Natural killer cell treated with Interleukin-12 subunit alpha and Interleukin-12 subunit beta and Interleukin-15 and Interleukin-18, amount 100 ng/mL, for 72 hours (primary cell): ENCODE results near the gene CAPN15. TPM values are rescaled to one million over a fixed set of nuclear protein-coding genes. Genes with fewer than 3 reads are reported as not detected.
"Not testable (repeated sequence)": the region's sequence is repeated elsewhere in the genome, so short reads cannot be mapped to it uniquely, and the experiment has no call there.

Source experiments
- ATAC-seq, 2 donors: fragments of 150-1000 bp; cut with Tn5 transposase in 1 of 2; sonication (Bioruptor Pico), chemical (Tn5 transposase) in 1 of 2; 2 replicates each; pipeline ENCODE4 v1.10.0; 2021
- DNase-seq: peaks from one replicate; pipeline ENCODE4 v3.0.0; 2022; ENCODE audit warnings: low spot score
- H3K27ac Mint-ChIP-seq, 2 donors: 1 replicate in 1 of 2; 2 replicates in 1 of 2; pipeline ENCODE4 v1.8.0; 2022; ENCODE audit warnings: mixed read lengths in 2 of 2, mild to moderate bottlenecking in 1 of 2, moderate library complexity in 1 of 2
- H3K27me3 Mint-ChIP-seq, 2 donors: 1 replicate in 1 of 2; 2 replicates in 1 of 2; pipeline ENCODE4 v1.8.0; 2022; ENCODE audit warnings: mixed read lengths in 2 of 2
- H3K36me3 Mint-ChIP-seq: one replicate; pipeline ENCODE4 v1.8.0; 2022; ENCODE audit warnings: mixed read lengths
- H3K4me1 Mint-ChIP-seq, 2 donors: 1 replicate in 1 of 2; 2 replicates in 1 of 2; pipeline ENCODE4 v1.8.0; 2022; ENCODE audit warnings: low read depth in 2 of 2, mixed read lengths in 2 of 2, mild to moderate bottlenecking in 1 of 2
- H3K4me3 Mint-ChIP-seq: one replicate; pipeline ENCODE4 v1.8.0; 2022; ENCODE audit warnings: mixed read lengths
- H3K9me3 Mint-ChIP-seq: 2 replicates; pipeline ENCODE4 v1.8.0; 2022; ENCODE audit warnings: mixed read lengths
- total RNA-seq, 2 donors: library from RNA; stranded (reverse); gene quantifications; one replicate each; pipeline ENCODE4 v1.2.3, GENCODE V29; 2022

CAPN15 gene
- total RNA-seq, result 100 to 1,000 TPM; 139 to 201 TPM

DNA sequence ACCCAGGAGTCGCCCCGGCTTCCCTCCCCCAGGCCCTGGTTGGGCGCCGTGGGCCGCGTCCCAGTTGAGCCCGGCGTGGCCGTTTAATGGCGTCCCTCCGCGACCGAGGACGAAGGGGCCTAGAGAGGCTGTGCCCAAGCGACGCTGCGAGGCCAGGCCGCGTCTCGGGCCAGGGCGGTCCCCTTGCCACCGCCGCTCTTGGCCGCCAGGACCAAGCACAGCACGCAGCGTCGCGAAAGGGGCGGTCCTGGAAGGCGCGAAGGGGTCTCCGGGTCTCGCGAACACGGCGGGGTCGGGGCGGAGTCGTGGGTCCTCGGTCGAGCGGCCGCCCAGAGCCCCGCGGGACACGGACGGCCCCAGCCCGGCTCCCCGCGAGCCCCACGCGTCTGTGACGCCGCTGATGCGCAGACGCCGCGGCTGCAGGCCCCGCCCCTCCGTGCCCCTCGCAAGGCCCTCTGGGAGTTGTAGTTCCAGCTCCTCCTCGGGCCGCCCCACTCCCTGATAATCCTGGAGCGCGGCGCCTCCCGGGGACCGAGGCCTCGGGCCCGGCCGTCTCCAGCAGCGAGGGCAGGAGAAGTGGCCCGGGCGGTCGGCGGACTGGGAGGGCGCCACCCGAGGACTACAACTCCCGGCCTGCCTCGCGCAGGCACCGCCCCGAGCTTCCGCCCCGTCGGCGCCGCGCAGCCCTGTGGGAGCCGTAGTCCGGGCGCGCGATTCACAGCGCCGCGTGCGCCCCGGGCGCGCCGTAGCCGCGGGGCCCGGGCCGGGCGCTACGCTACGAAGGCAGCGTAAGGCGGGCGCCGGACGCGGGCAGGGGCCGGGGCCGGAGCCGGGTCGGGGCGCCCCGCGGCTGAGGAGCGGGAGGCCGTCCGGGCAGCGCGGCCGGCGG, at the start of gene CAPN15:
Gene CAPN15, plus strand, starts transcription at position 698 of the 889 bp plus-strand sequence. CDS start 19,127 bp downstream, outside the sequence.
- peak within 1 kb of the TSS; percentile 96 for H3K4me3 Mint-ChIP-seq
- H3K9me3 Mint-ChIP-seq, result no peaks in the 10 kb centered on the region
- peak; percentile 90 for DNase-seq
- peaks cover 21 to 34% of the 10 kb centered on the region in 2 donors for H3K4me1 Mint-ChIP-seq
- peak within 1 kb of the TSS; percentile 93 to 94 for H3K27ac Mint-ChIP-seq
- H3K36me3 Mint-ChIP-seq, result no peaks in the 10 kb centered on the region
- H3K27me3 Mint-ChIP-seq, result no peaks in the 10 kb centered on the region
- ATAC-seq, result peak; percentile 84 to 91

DNA sequence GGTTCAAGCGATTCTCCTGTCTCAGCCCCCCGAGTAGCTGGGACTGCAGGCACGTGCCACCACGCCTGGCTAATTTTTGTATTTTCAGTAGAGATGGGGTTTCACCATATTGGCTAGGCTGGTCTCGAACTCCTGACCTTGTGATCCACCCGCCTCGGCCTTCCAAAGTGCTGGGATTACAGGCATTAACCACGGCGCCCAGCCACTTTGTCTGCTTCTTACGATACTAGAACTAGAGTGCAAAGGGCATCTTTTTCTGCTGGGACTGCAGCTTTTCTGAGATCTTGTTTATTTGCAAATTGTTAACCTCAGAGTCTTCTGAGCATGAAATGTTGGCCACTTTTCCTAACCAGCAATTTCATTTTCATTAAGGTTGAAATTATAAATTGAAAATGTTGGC, 49.2 kb upstream of the CAPN15 start:
- H3K36me3 Mint-ChIP-seq, H3K9me3 Mint-ChIP-seq, H3K4me3 Mint-ChIP-seq, H3K27me3 Mint-ChIP-seq, DNase-seq, ATAC-seq, H3K27ac Mint-ChIP-seq, H3K4me1 Mint-ChIP-seq: not testable (repeated sequence)

DNA sequence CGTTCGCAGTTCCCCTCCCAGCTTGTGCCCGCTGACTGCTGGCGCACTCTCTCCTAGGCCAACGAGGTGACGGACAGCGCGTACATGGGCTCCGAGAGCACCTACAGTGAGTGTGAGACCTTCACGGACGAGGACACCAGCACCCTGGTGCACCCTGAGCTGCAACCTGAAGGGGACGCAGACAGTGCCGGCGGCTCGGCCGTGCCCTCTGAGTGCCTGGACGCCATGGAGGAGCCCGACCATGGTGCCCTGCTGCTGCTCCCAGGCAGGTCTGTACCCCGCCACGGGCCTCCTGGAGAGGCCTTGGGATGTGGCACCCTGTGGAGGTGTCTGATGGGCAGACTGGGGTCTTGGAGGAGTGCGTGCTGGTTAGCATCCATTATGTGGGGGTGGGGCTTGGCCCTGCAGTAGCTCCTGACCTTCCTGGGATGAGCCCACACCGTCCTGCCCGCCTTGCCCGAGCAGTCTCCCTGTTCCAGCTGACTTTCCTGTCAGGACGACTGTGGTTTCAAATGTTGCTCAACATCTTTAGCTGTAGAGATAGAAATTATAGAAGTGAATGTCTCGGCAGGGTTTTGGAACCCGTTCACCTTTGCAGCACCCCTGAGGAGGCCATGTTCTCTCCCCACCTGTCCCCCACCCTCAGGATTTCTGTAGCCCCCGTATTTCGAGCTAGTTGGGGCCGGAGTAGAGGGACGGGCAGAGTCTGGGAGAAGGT, 44.9 kb upstream of the CAPN15 start:
- Mint-ChIP-seq H3K36me3 (no peaks in the 10 kb centered on the region), H3K27ac (no peak overlapping the region), H3K4me3 (no peak overlapping the region), H3K9me3 (no peaks in the 10 kb centered on the region), H3K4me1 (peaks cover 0 to under 1% of the 10 kb centered on the region in 2 donors), H3K27me3 (no peaks in the 10 kb centered on the region)
- ATAC-seq, result peak in 1 of 2 donors; percentile 33
- DNase-seq, result no peak

DNA sequence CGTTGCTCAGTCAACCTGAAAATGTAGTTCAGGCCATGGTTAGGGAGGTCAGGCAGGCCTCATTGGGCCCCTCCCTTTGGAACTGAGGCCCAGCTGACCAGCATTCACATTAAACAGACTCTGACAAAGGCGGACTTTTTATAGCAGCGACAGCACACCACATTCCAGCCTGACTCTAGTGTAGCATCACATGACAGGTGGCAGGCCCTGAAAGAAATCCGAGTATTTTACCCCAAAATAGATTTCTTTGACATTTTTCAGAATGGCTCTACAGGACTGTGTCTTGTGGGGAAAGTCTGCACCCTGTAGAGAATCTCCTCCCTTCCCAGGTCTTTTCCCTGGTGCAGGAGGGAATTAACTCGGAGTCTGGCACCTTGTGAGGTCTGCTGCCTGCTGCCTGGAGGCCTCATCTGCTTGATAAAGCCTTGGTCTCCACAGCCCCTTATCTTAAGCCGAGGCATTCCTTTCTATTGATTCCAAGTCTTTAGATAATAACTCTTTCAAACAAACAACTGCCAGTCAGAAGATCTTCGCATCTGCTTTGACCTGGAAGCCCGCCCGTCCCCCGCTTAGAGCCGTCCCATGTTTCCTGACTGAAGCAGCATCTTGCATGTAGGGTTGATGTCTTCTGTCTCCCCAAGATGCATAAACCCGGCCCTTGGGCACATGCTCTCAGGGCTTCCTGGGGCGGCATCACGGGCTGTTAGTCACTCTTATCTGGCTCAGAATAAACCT, 44.0 kb upstream of the CAPN15 start:
- Mint-ChIP-seq H3K27me3 (no peaks in the 10 kb centered on the region), H3K27ac (no peak overlapping the region), H3K4me1 (peaks cover 0 to 3% of the 10 kb centered on the region in 2 donors), H3K4me3 (no peak overlapping the region), H3K9me3 (no peaks in the 10 kb centered on the region), H3K36me3 (no peaks in the 10 kb centered on the region)
- ATAC-seq, result no peak
- DNase-seq, result no peak

DNA sequence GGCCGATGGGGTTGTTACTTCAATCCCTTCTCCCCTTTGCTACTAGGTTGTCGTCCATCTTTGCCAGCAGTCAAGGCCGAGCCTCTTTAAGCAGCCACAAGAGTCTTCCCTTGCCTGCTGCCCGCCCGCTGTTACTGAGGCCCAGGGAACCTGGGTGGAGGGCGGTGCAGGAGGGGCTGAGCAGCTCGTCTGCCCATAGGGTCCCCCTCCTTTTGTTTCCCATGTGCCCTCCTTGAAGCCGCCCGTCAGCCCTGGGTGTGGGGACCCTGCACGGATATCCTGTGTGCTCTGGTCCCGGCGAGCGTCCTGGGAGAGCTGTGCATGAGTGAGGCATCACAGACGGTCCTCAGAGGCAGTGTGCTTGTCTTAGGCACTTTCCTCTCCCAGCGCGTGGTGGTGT, 37.9 kb upstream of the CAPN15 start:
- Mint-ChIP-seq H3K4me3 (no peak overlapping the region), H3K36me3 (no peaks in the 10 kb centered on the region), H3K27me3 (no peaks in the 10 kb centered on the region), H3K27ac (no peak overlapping the region), H3K9me3 (no peaks in the 10 kb centered on the region), H3K4me1 (peaks cover 0 to 6% of the 10 kb centered on the region in 2 donors)
- DNase-seq (no peak), ATAC-seq (no peak)

DNA sequence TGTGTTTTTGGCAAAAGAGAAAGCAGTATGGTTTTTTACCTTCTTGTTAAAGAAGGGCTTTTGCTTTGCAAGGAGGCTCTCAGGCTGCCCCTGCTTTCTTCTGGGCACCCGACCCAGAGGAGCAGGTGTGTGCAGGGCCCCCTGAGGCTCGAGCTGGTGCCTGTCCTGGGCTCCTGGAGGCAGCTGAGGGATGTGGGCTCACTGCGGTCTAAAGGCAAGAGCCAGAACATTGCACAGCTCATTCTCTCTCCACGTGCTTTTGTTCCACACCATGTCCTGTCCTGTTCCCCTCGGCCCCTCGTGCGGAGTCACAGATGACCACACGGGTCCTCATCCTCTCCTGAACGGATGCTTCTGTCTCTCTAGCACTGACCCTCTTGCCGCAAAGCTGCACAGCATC, 36.7 kb upstream of the CAPN15 start:
- ATAC-seq (no peak), DNase-seq (no peak)
- Mint-ChIP-seq H3K9me3 (no peaks in the 10 kb centered on the region), H3K27ac (no peak overlapping the region), H3K27me3 (no peaks in the 10 kb centered on the region), H3K4me1 (peaks cover 0 to 9% of the 10 kb centered on the region in 2 donors), H3K36me3 (no peaks in the 10 kb centered on the region), H3K4me3 (no peak overlapping the region)

DNA sequence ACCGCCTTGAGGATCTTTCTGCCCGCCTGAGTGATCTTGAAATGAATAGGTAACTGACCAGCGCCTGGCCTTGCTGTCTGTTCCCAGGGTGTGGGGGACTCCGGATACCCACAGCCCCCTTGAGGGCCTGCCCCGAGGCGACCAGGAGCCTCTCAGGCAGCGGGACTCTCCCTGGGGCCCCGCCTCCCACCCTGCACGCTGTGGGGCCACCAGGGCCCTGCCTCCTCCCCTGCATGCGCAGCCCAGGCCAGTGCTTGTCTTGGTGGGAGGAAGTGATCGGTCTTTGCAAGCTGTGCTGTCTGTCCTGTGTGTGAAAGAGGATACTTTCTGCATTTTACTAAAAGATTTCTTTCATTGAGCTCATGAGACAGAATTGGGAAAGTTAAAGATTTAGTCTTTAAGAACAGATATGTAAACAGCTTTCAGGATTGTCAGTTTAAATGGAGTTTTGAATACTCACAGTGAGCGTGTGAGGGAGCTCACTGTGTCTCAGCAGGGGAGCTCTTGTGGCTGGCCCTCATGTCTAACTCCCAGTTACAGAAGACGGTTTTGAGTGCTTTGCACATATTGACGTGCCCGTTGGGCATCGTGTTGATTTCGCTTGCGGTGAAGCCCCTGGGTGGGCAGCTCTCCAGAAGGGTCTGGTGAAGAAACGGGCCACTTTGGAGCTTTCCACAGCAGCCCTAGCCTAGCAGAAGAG, 36.1 kb upstream of the CAPN15 start:
- no peaks in the 10 kb centered on the region for H3K27me3 Mint-ChIP-seq
- no peak overlapping the region for H3K4me3 Mint-ChIP-seq
- no peak overlapping the region for H3K27ac Mint-ChIP-seq
- DNase-seq (no peak), ATAC-seq (peak in 1 of 2 donors; percentile 21)
- H3K4me1 Mint-ChIP-seq, result peaks cover 0 to 9% of the 10 kb centered on the region in 2 donors
- H3K36me3 Mint-ChIP-seq, result no peaks in the 10 kb centered on the region
- no peaks in the 10 kb centered on the region for H3K9me3 Mint-ChIP-seq

DNA sequence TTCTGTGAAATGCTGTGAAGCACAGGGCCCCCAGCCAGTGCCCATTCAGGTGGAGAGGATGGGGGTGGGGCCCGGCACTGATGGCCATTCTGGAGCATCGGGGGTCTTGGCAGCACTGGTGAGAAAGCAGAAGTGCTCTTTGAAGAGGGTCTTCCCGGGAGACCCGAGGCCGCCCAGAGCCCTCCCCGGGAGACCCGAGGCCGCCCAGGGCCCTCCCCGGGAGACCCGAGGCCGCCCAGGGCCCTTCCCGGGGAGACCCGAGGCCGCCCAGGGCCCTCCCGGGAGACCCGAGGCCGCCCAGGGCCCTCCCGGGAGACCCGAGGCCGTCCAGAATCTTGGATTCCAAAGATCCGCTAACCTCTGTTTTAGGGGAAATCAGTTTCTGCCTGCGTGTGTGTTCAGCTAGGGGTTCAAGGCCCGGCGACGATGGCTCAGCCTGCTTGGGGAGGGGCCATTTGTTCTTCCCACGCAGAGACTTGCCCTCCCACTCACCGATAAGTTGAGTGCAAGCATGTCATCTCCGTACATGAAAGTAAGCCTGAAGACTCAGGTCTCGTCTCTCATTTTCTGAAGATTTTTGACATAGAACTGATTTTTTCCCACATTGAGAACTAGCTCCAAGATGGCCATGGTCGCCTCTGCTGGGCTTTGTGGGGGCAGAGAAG, 35.2 kb upstream of the CAPN15 start:
- DNase-seq, result no peak
- Mint-ChIP-seq H3K4me1 (peaks cover 0 to 10% of the 10 kb centered on the region in 2 donors), H3K36me3 (no peaks in the 10 kb centered on the region), H3K4me3 (no peak overlapping the region), H3K9me3 (no peaks in the 10 kb centered on the region), H3K27ac (no peak overlapping the region), H3K27me3 (no peaks in the 10 kb centered on the region)
- peak in 1 of 2 donors; percentile 72 for ATAC-seq

DNA sequence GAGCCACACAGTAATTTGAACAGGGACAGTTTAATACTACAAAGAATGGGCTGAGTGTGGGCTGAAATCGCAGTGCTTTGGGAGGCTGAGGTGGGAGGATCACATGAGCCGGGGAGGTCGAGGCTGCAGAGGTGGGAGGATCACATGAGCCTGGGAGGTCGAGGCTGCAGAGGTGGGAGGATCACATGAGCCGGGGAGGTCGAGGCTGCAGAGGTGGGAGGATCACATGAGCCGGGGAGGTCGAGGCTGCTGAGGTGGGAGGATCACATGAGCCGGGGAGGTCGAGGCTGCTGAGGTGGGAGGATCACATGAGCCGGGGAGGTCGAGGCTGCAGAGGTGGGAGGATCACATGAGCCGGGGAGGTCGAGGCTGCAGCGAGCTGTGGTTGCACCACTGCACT, 32.8 kb upstream of the CAPN15 start:
- not testable (repeated sequence) for ATAC-seq

DNA sequence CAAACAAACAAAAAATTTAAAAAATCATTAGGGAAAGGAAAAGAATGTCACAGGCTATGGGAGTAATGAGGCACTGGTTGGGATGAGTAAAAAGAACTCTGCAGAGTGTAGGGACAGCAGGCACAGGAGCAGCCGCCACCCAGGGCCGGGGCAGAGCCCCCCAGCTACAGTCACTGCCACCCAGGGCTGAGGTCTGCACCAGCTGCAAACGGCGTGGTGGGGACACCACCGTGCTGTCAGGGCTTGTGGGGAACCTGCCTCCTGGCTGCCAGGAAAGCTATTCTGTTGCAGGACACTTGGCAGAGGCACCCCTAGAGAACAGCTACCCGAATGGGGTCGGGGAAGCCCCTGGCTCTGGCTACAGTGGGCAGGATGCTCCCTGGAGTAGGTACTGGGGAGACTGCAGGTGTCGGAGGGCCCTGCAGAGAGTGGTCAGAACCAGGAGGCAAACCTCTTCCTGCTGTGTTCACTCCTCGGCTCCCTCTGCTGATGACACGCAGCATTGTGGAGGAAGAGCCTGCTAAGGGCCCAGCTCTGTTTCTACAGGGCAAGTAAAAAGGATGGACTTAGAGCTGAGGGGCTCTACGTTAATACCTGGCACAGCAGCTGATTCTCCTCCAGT, 32.3 kb upstream of the CAPN15 start:
- no peak for DNase-seq
- Mint-ChIP-seq H3K9me3 (no peaks in the 10 kb centered on the region), H3K36me3 (no peaks in the 10 kb centered on the region)

More for the DNA sequence above, 32.8 kb upstream of the CAPN15 start:
- H3K27me3 Mint-ChIP-seq, H3K27ac Mint-ChIP-seq, H3K4me3 Mint-ChIP-seq, H3K4me1 Mint-ChIP-seq, H3K36me3 Mint-ChIP-seq, H3K9me3 Mint-ChIP-seq, DNase-seq: not testable (repeated sequence)

DNA sequence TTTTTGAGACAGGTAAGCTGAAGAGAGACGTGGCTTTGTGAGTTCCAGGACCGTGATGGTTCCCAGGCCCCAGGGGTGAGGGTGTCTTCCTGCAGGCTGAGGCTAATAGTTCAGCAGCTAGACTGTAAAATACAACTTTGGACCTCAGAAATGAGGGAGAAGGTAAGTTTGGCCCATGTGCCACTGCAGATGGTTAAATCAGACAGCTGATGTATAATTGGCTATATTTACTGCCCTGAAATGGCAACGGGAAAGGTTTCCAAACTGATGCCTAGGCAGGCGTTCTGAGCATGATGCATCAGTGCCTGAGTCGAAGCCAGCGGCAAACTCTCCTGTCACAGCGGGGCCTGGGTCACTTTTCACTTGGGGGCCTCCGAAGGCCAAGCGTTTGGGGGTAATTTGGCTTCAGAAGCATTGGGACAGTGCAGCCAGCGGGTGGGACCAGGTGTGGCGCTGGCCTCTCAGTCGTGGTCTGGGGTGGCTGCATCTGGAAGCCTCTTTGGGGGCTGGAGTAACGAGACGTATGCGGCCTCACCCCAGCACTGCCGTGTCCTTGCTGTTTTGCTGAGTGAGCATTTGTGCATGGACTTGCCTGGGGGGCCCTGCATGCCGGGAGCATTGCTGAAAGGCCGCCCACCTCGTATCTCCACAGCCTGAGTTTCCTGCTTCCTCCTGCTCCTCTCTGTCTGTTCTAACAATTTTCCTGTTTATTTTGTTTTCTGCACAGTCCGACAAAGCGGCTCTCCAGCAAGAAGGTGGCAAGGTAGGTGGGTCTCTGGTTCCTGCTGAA, 31.2 kb upstream of the CAPN15 start:
- Mint-ChIP-seq H3K4me1 (peaks cover 0 to 6% of the 10 kb centered on the region in 2 donors), H3K36me3 (no peaks in the 10 kb centered on the region), H3K9me3 (no peaks in the 10 kb centered on the region), H3K27me3 (no peaks in the 10 kb centered on the region), H3K4me3 (no peak overlapping the region), H3K27ac (no peak overlapping the region)
- ATAC-seq (no peak), DNase-seq (no peak)

More for the DNA sequence above, 32.3 kb upstream of the CAPN15 start:
- H3K4me1 Mint-ChIP-seq, result peaks cover 0 to 6% of the 10 kb centered on the region in 2 donors
- peak in 1 of 2 donors; percentile 45 for ATAC-seq
- no peak overlapping the region for H3K4me3 Mint-ChIP-seq
- no peak overlapping the region for H3K27ac Mint-ChIP-seq
- no peaks in the 10 kb centered on the region for H3K27me3 Mint-ChIP-seq

DNA sequence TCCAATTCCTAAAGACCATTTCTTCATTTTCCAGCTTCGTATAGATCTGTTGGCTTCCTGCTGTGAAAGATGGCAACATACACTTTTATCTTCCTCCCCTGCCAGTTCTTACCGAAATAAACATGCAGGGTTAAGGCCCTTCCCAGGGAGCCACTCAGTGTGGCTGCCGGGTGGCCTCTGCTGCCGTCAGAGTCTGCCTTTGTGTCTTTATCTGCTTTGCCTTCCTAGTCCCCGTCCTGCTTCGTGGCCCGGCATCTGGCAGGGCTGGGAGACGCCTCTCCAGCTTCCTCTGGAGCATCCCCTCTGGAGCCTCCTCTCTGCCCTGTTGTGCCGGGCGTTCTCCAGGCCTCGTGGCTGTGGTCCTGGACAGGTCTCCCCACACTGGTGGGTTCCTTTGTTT, 30.3 kb upstream of the CAPN15 start:
- Mint-ChIP-seq H3K36me3 (no peaks in the 10 kb centered on the region), H3K27ac (no peak overlapping the region), H3K4me1 (peaks cover 0 to 6% of the 10 kb centered on the region in 2 donors), H3K9me3 (no peaks in the 10 kb centered on the region), H3K4me3 (no peak overlapping the region), H3K27me3 (no peaks in the 10 kb centered on the region)
- no peak for ATAC-seq
- no peak for DNase-seq
